HEK293 (cell line): ENCODE measurements around the gene PABPN1.
A peak's percentile ranks its signal among the peaks of the same experiment; 100 is the strongest.

Experiments
- EGR2 ChIP-seq: fragments of 450-650 bp; formaldehyde crosslinking; IDR thresholded peaks from 2 replicates; pipeline ENCODE4 v1.5.1; 2016; ENCODE audit warnings: low read depth, missing biosample characterization, missing genetic modification characterization
- IKZF3 ChIP-seq: fragments of 450-650 bp; IDR thresholded peaks from 2 replicates; pipeline ENCODE4 v1.5.0; 2018; ENCODE audit warnings: missing biosample characterization, mild to moderate bottlenecking, missing genetic modification characterization, moderate library complexity
- INSM2 ChIP-seq: fragments of 450-650 bp; formaldehyde crosslinking; IDR thresholded peaks from 2 replicates; pipeline ENCODE4 v1.5.1; 2016; ENCODE audit warnings: missing biosample characterization, missing genetic modification characterization
- MYNN ChIP-seq: fragments of 450-650 bp; formaldehyde crosslinking; IDR thresholded peaks from 2 replicates; pipeline ENCODE4 v1.5.1; 2016; ENCODE audit warnings: missing biosample characterization, missing genetic modification characterization, borderline replicate concordance
- OVOL3 ChIP-seq: fragments of 450-650 bp; formaldehyde crosslinking; IDR thresholded peaks from 2 replicates; pipeline ENCODE4 v1.5.1; 2016; ENCODE audit warnings: missing biosample characterization, missing genetic modification characterization
- PBX3 ChIP-seq: sonication (generic); formaldehyde crosslinking; IDR thresholded peaks from 2 replicates; pipeline ENCODE4 v1.8.1; 2022; ENCODE audit warnings: mild to moderate bottlenecking, moderate library complexity, missing genetic modification reagents
- ZBTB17 ChIP-seq: fragments of 450-650 bp; formaldehyde crosslinking; IDR thresholded peaks from 2 replicates; pipeline ENCODE4 v1.5.1; 2016; ENCODE audit warnings: missing biosample characterization, missing genetic modification characterization
- ZBTB20 ChIP-seq: fragments of 450-650 bp; formaldehyde crosslinking; IDR thresholded peaks from 2 replicates; pipeline ENCODE4 v1.5.1; 2016; ENCODE audit warnings: missing biosample characterization, missing genetic modification characterization
- ZNF148 ChIP-seq: fragments of 450-650 bp; formaldehyde crosslinking; IDR thresholded peaks from 2 replicates; pipeline ENCODE4 v1.5.0; 2017; ENCODE audit warnings: missing biosample characterization, missing genetic modification characterization, borderline replicate concordance
- ZNF169 ChIP-seq: fragments of 450-650 bp; formaldehyde crosslinking; IDR thresholded peaks from 2 replicates; pipeline ENCODE4 v1.5.1; 2016; ENCODE audit warnings: missing biosample characterization, missing genetic modification characterization
- ZNF214 ChIP-seq: fragments of 450-650 bp; formaldehyde crosslinking; IDR thresholded peaks from 2 replicates; pipeline ENCODE4 v1.5.1; 2017; ENCODE audit warnings: missing biosample characterization, mild to moderate bottlenecking, missing genetic modification characterization, borderline replicate concordance
- ZNF280D ChIP-seq: fragments of 450-650 bp; formaldehyde crosslinking; IDR thresholded peaks from 2 replicates; pipeline ENCODE4 v1.5.1; 2016; ENCODE audit warnings: missing biosample characterization, missing genetic modification characterization
- ZNF292 ChIP-seq: fragments of 450-650 bp; formaldehyde crosslinking; IDR thresholded peaks from 2 replicates; pipeline ENCODE4 v1.5.1; 2016; ENCODE audit warnings: low read depth, missing biosample characterization, missing genetic modification characterization, borderline replicate concordance
- ZNF335 ChIP-seq: fragments of 450-650 bp; formaldehyde crosslinking; conservative IDR thresholded peaks from 2 replicates; pipeline ENCODE4 v1.5.1; 2016; ENCODE audit warnings: missing biosample characterization, missing genetic modification characterization
- ZNF473 ChIP-seq: fragments of 450-650 bp; formaldehyde crosslinking; IDR thresholded peaks from 2 replicates; pipeline ENCODE4 v1.5.1; 2017; ENCODE audit warnings: missing biosample characterization, missing genetic modification characterization
- ZNF561 ChIP-seq: fragments of 450-650 bp; IDR thresholded peaks from 2 replicates; pipeline ENCODE4 v1.5.1; 2018; ENCODE audit warnings: missing biosample characterization, missing genetic modification characterization, borderline replicate concordance
- ZNF596 ChIP-seq: fragments of 450-650 bp; IDR thresholded peaks from 2 replicates; pipeline ENCODE4 v1.5.0; 2018; ENCODE audit warnings: missing biosample characterization, mild to moderate bottlenecking, missing genetic modification characterization, moderate library complexity
- ZNF623 ChIP-seq: fragments of 450-650 bp; formaldehyde crosslinking; IDR thresholded peaks from 2 replicates; pipeline ENCODE4 v1.5.1; 2016; ENCODE audit warnings: missing biosample characterization, missing genetic modification characterization
- ZNF626 ChIP-seq: fragments of 450-650 bp; sonication (Bioruptor Pico); formaldehyde crosslinking; IDR thresholded peaks from 2 replicates; pipeline ENCODE4 v1.5.1; 2018; ENCODE audit warnings: missing biosample characterization, missing genetic modification characterization, inconsistent platforms
- ZNF658 ChIP-seq: fragments of 450-650 bp; formaldehyde crosslinking; IDR thresholded peaks from 2 replicates; pipeline ENCODE4; 2016; ENCODE audit warnings: missing biosample characterization, missing genetic modification characterization
- ZNF777 ChIP-seq: fragments of 450-650 bp; formaldehyde crosslinking; IDR thresholded peaks from 2 replicates; pipeline ENCODE4 v1.5.1; 2017; ENCODE audit warnings: missing biosample characterization, missing genetic modification characterization, borderline replicate concordance
- ZSCAN4 ChIP-seq: fragments of 450-650 bp; formaldehyde crosslinking; IDR thresholded peaks from 2 replicates; pipeline ENCODE4 v1.5.1; 2017; ENCODE audit warnings: missing biosample characterization, missing genetic modification characterization
- TF ChIP-seq, protein P1 (sequence below): fragments of 450-650 bp; formaldehyde crosslinking; IDR thresholded peaks from 2 replicates; pipeline ENCODE4 v1.5.1; 2016; ENCODE audit warnings: missing biosample characterization, missing genetic modification characterization, low read depth
- TF ChIP-seq, protein P2 (sequence below): fragments of 450-650 bp; formaldehyde crosslinking; conservative IDR thresholded peaks from 2 replicates; pipeline ENCODE4 v1.5.1; 2016; ENCODE audit warnings: low read depth, missing biosample characterization, missing genetic modification characterization

The PABPN1 gene

GRCh38 chr14:23301288-23301968 is 19.8 kb upstream of the PABPN1 start (continued):
- TF ChIP-seq ZSCAN4 (tag by site-specific recombination) (no peak), ZNF626 (no peak), ZNF561 (tag by site-specific recombination) (no peak; the same call in 1 of the 2 replicates), ZNF658 (no peak), IKZF3 (tag by site-specific recombination) (peak; percentile 81), MYNN (tag by site-specific recombination) (no peak), ZNF623 (no peak), ZBTB20 (no peak), ZBTB17 (peak; percentile 66; the same call in 1 of the 2 replicates), OVOL3 (no peak), PBX3 (CRISPR knock-in tag) (peak; percentile 75; the same call in 1 of the 2 replicates), ZNF280D (tag by site-specific recombination) (no peak), ZNF335 (tag by site-specific recombination) (peak; percentile 92), ZNF214 (tag by site-specific recombination) (no peak), ZNF169 (tag by site-specific recombination) (no peak), ZNF473 (no peak), ZNF292 (tag by site-specific recombination) (no peak), ZNF596 (tag by site-specific recombination) (no peak), ZNF777 (tag by site-specific recombination) (no peak), INSM2 (0 out of 2 replicates have a peak, but pooled peaks have one; percentile 37), ZNF148 (no peak), EGR2 (tag by site-specific recombination) (peak; percentile 47; the same call in 1 of the 2 replicates)
- TF ChIP-seq, protein P1, sequence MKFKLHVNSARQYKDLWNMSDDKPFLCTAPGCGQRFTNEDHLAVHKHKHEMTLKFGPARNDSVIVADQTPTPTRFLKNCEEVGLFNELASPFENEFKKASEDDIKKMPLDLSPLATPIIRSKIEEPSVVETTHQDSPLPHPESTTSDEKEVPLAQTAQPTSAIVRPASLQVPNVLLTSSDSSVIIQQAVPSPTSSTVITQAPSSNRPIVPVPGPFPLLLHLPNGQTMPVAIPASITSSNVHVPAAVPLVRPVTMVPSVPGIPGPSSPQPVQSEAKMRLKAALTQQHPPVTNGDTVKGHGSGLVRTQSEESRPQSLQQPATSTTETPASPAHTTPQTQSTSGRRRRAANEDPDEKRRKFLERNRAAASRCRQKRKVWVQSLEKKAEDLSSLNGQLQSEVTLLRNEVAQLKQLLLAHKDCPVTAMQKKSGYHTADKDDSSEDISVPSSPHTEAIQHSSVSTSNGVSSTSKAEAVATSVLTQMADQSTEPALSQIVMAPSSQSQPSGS (tag by site-specific recombination), result no peak
- TF ChIP-seq, protein P2, sequence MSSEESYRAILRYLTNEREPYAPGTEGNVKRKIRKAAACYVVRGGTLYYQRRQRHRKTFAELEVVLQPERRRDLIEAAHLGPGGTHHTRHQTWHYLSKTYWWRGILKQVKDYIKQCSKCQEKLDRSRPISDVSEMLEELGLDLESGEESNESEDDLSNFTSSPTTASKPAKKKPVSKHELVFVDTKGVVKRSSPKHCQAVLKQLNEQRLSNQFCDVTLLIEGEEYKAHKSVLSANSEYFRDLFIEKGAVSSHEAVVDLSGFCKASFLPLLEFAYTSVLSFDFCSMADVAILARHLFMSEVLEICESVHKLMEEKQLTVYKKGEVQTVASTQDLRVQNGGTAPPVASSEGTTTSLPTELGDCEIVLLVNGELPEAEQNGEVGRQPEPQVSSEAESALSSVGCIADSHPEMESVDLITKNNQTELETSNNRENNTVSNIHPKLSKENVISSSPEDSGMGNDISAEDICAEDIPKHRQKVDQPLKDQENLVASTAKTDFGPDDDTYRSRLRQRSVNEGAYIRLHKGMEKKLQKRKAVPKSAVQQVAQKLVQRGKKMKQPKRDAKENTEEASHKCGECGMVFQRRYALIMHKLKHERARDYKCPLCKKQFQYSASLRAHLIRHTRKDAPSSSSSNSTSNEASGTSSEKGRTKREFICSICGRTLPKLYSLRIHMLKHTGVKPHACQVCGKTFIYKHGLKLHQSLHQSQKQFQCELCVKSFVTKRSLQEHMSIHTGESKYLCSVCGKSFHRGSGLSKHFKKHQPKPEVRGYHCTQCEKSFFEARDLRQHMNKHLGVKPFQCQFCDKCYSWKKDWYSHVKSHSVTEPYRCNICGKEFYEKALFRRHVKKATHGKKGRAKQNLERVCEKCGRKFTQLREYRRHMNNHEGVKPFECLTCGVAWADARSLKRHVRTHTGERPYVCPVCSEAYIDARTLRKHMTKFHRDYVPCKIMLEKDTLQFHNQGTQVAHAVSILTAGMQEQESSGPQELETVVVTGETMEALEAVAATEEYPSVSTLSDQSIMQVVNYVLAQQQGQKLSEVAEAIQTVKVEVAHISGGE (tag by site-specific recombination), result no peak
